Embryonic facial prominence (tissue), 1 donor: ENCODE measurements around the gene RGR.

Source experiments
- DNase-seq: peaks from one replicate; pipeline ENCODE4 v3.0.0-alpha.2; 2016; ENCODE audit errors: extremely low spot score

The RGR gene

GRCh38 chr10:84296091-84296981 is 51.5 kb downstream of the RGR start:
- no peak for DNase-seq

DNA sequence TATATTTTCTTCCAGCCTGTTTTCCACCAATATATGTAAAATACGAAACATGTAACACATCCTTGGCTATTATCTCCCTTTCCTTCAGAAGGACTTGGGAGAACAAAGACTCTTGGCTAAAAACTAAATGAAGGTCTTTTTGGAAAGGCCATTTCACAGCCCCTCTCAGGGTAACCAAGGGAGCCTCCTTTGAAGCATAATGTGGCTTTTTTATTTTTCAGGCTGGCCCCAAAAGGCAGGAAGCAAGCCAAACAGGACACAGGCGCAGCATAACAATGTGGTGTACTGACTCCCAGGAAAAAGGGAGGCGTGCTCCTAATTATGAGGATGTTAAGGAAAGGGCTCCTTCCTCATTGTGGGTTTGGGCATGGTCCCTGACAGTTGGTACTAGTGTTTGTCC is 53.2 kb downstream of the RGR start:
- no peak for DNase-seq

- DNase-seq, result no peak
These were observed 57.4 kb downstream of the RGR start for GRCh38 chr10:84302223-84302622.

DNA sequence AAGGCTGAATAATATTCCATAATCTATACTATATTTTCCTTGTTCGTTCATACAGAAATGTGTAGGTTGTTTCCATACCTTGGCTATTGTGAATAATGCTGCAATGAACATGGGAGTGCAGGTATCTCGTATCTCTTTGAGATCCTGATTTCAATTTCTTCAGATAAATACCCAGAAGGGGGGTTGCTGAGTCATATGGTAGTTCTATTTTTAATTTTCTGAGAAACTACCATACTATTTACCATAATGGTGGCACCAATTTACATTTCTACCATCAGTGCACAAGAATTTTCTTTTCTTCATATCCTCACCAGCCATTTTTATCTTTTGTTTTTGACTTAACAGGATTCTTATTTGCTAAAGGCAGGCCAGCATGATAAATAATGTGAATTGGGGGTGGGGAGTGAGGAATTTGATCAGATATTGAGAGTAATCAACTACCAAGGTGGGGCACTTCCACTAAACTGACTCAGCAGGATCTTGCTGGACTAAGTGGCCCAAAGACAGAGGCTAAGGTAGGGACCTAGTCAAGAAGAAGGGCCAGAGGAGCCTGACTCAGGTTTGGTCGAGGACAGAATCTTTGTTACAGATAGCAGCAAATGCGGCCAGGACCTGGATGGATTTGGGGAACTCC is 62.0 kb downstream of the RGR start:
- DNase-seq, result no peak

DNA sequence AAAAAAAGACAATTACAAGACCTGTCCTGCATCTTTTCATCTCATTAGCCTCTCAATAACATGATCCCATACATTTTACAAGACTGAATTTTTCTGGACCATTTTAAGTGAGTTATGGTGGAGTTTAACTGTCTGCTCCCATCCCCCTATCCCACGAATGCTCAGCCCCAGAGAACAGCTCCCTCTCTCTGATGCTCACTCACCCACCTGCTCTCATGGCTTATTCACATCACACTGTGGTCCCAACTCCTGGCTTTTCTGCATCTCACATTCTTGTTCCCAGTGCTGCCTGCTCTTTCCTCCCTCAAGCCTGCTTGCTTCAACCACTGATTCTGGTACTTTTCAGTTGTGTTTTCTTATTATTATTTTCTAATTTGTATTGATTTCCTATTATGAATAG is 63.2 kb downstream of the RGR start:
- no peak for DNase-seq

GRCh38 chr10:84308481-84309304 is 63.8 kb downstream of the RGR start:
- no peak for DNase-seq
